IMR-90 (cell line): ENCODE data around the gene CNTLN. TPM values are rescaled to one million over a fixed set of nuclear protein-coding genes. Genes with fewer than 3 reads are reported as not detected.

Experiments used
- ATAC-seq: fragments of 200-7000 bp; cut with Tn5 transposase; 2 replicates; pipeline ENCODE4 v1.9.1; 2020; ENCODE audit warnings: low read depth, mild to moderate bottlenecking, moderate library complexity
- BruUV-seq: library from RNA; stranded (reverse); fragments of 400-500 nt; replicated peaks from 2 replicates; lab custom pipeline; 2021; lab: Mats Ljungman, UMichigan
- CTCF ChIA-PET: fragments of 300-600 bp; formaldehyde crosslinking; extraction: SDS; loops from one replicate; lab custom pipeline; 2021; ENCODE audit warnings: antibody characterized with exemption; lab: Yijun Ruan, JAX
- POLR2A ChIA-PET: fragments of 300-600 bp; sonication (Branson Sonifier 250); formaldehyde crosslinking; loops from one replicate; lab custom pipeline; 2022; ENCODE audit warnings: antibody characterized with exemption; ENCODE audit not compliant: unreplicated experiment; lab: Charles Lee
- DNase-seq: peaks from one replicate; pipeline ENCODE4 v3.0.0; 2013
- H2AFZ ChIP-seq: replicated peaks from 2 replicates; pipeline ENCODE3; 2013; ENCODE audit warnings: low read length, mild to moderate bottlenecking; ENCODE audit not compliant: poor library complexity
- H2AK5ac ChIP-seq: 2 replicates; pipeline ENCODE4 v1.6.1; 2013; ENCODE audit warnings: low read depth, low read length, inconsistent platforms
- H2AK9ac ChIP-seq: replicated peaks from 2 replicates; pipeline ENCODE3; 2013; ENCODE audit warnings: mild to moderate bottlenecking, low read depth, low read length, moderate library complexity; ENCODE audit not compliant: poor library complexity
- H2BK120ac ChIP-seq: 2 replicates; pipeline ENCODE4 v1.6.1; 2013; ENCODE audit warnings: low read depth, low read length, inconsistent platforms
- H2BK15ac ChIP-seq: 3 replicates; pipeline ENCODE4 v1.6.1; 2013; ENCODE audit warnings: low read depth, low read length, inconsistent platforms
- H2BK20ac ChIP-seq: 2 replicates; pipeline ENCODE4 v1.6.1; 2013; ENCODE audit warnings: low read depth, mild to moderate bottlenecking, inconsistent platforms, low read length, moderate library complexity
- H2BK5ac ChIP-seq: 2 replicates; pipeline ENCODE4 v1.6.1; 2013; ENCODE audit warnings: mild to moderate bottlenecking, low read depth, low read length, inconsistent platforms; ENCODE audit not compliant: poor library complexity, severe bottlenecking
- H3K14ac ChIP-seq: replicated peaks from 2 replicates; pipeline ENCODE4 v1.6.1; 2013; ENCODE audit warnings: low read depth, low read length, inconsistent platforms
- H3K18ac ChIP-seq: 2 replicates; pipeline ENCODE4 v1.6.1; 2013; ENCODE audit warnings: low read depth, low read length, control low read depth
- H3K23ac ChIP-seq: 2 replicates; pipeline ENCODE4 v1.6.1; 2013; ENCODE audit warnings: low read depth, low read length, inconsistent platforms
- H3K27ac ChIP-seq: 2 replicates; pipeline ENCODE4 v1.5.1; 2013; ENCODE audit warnings: mild to moderate bottlenecking, control low read depth, low read length; ENCODE audit not compliant: insufficient read depth
- H3K27me3 ChIP-seq: 2 replicates; pipeline ENCODE4 v1.6.1; 2013; ENCODE audit warnings: low read length; ENCODE audit not compliant: control insufficient read depth, insufficient read depth
- H3K36me3 ChIP-seq: 2 replicates; pipeline ENCODE4 v1.6.1; 2013; ENCODE audit warnings: low read length, mixed read lengths; ENCODE audit not compliant: control insufficient read depth, insufficient read depth
- H3K4ac ChIP-seq: 2 replicates; pipeline ENCODE4 v1.6.1; 2013; ENCODE audit warnings: low read depth, low read length, inconsistent platforms
- H3K4me1 ChIP-seq: 2 replicates; pipeline ENCODE4 v1.6.1; 2013; ENCODE audit warnings: low read length, mixed read lengths; ENCODE audit not compliant: control insufficient read depth, insufficient read depth
- H3K4me2 ChIP-seq: 2 replicates; pipeline ENCODE4 v1.6.1; 2013; ENCODE audit warnings: low read depth, mild to moderate bottlenecking, control low read depth, low read length, moderate library complexity
- H3K4me3 ChIP-seq: 2 replicates; pipeline ENCODE4 v1.5.1; 2013; ENCODE audit warnings: low read depth, mild to moderate bottlenecking, control low read depth, low read length, moderate library complexity; ENCODE audit not compliant: insufficient read depth
- H3K56ac ChIP-seq: 2 replicates; pipeline ENCODE4 v1.6.1; 2013; ENCODE audit warnings: low read length, inconsistent platforms; ENCODE audit not compliant: insufficient read depth; ENCODE audit errors: extremely low read depth
- H3K79me1 ChIP-seq, 2 experiments: 2 replicates each; pipeline ENCODE4 v1.6.1; 2013; ENCODE audit warnings: low read length in 2 of 2, inconsistent platforms in 1 of 2, low read depth in 1 of 2
- H3K9ac ChIP-seq: 2 replicates; pipeline ENCODE4 v1.6.1; 2013; ENCODE audit warnings: low read depth, low read length, control low read depth
- H3K9me1 ChIP-seq: 2 replicates; pipeline ENCODE4 v1.6.1; 2013; ENCODE audit warnings: low read length, inconsistent platforms; ENCODE audit not compliant: insufficient read depth
- H3K9me3 ChIP-seq: 2 replicates; pipeline ENCODE4 v1.6.1; 2013; ENCODE audit warnings: low read length; ENCODE audit not compliant: control insufficient read depth, insufficient read depth
- H4K20me1 ChIP-seq: 2 replicates; pipeline ENCODE4 v1.6.1; 2013; ENCODE audit warnings: low read length, inconsistent platforms; ENCODE audit not compliant: insufficient read depth
- H4K5ac ChIP-seq: 2 replicates; pipeline ENCODE4 v1.6.1; 2013; ENCODE audit warnings: mild to moderate bottlenecking, low read depth, low read length, control low read depth
- H4K8ac ChIP-seq, 2 experiments: 2 replicates each; pipeline ENCODE4 v1.6.1; 2013; ENCODE audit warnings: low read depth in 2 of 2, low read length in 2 of 2, control low read depth in 1 of 2, inconsistent platforms in 1 of 2
- H4K91ac ChIP-seq: 2 replicates; pipeline ENCODE4 v1.6.1; 2013; ENCODE audit warnings: low read depth, low read length, inconsistent platforms; ENCODE audit not compliant: insufficient read depth
- BHLHE40 ChIP-seq: fragments of 150-350 bp; IDR thresholded peaks from 2 replicates; pipeline ENCODE4 v1.6.1; 2016; ENCODE audit warnings: mild to moderate bottlenecking, low read depth, low read length
- CEBPB ChIP-seq: IDR thresholded peaks from 2 replicates; pipeline ENCODE4 v1.6.1; 2012; ENCODE audit warnings: low read depth, low read length, improper control_type of control experiment
- CHD1 ChIP-seq: IDR thresholded peaks from 2 replicates; pipeline ENCODE4 v1.6.1; 2012; ENCODE audit warnings: low read depth, low read length, improper control_type of control experiment
- FOS ChIP-seq: fragments of 150-350 bp; IDR thresholded peaks from 2 replicates; pipeline ENCODE4 v1.6.1; 2016; ENCODE audit warnings: low read depth, low read length
- MAFK ChIP-seq: IDR thresholded peaks from 2 replicates; pipeline ENCODE4 v1.6.1; 2012; ENCODE audit warnings: low read depth, low read length, improper control_type of control experiment
- MAZ ChIP-seq: IDR thresholded peaks from 2 replicates; pipeline ENCODE4 v1.6.1; 2012; ENCODE audit warnings: low read depth, mild to moderate bottlenecking, low read length, improper control_type of control experiment, moderate library complexity, borderline replicate concordance
- MXI1 ChIP-seq: IDR thresholded peaks from 2 replicates; pipeline ENCODE4 v1.6.1; 2012; ENCODE audit warnings: low read depth, mild to moderate bottlenecking, low read length, moderate library complexity, borderline replicate concordance
- NFE2L2 ChIP-seq: fragments of 150-350 bp; IDR thresholded peaks from 2 replicates; pipeline ENCODE4 v1.6.1; 2016; ENCODE audit warnings: low read depth, mild to moderate bottlenecking, low read length
- POLR2A ChIP-seq: IDR thresholded peaks from 2 replicates; pipeline ENCODE4 v1.6.1; 2012; ENCODE audit warnings: mild to moderate bottlenecking, low read depth, low read length
- RAD21 ChIP-seq: IDR thresholded peaks from 2 replicates; pipeline ENCODE4 v1.6.1; 2012; ENCODE audit warnings: low read length, improper control_type of control experiment
- RCOR1 ChIP-seq: IDR thresholded peaks from 2 replicates; pipeline ENCODE4 v1.6.1; 2012; ENCODE audit warnings: mild to moderate bottlenecking, low read length, improper control_type of control experiment; ENCODE audit not compliant: insufficient replicate concordance
- RFX5 ChIP-seq: IDR thresholded peaks from 2 replicates; pipeline ENCODE4 v1.8.0; 2012; ENCODE audit warnings: low read depth, mild to moderate bottlenecking, low read length, moderate library complexity
- SMC3 ChIP-seq: fragments of 150-350 bp; IDR thresholded peaks from 2 replicates; pipeline ENCODE4 v1.6.1; 2016; ENCODE audit warnings: low read depth, mild to moderate bottlenecking, antibody characterized with exemption, low read length, moderate library complexity
- dilution Hi-C: fragments of 300-500 bp; cut with HindIII; formaldehyde crosslinking; loops from one replicate; pipeline ENCODE4 v1.14.3; 2018; ENCODE audit warnings: low sequenced_read_pairs; ENCODE audit not compliant: unreplicated experiment
- in situ Hi-C: fragments of 300-500 bp; cut with MboI; formaldehyde crosslinking; loops from 3 replicates; pipeline ENCODE4 v1.14.3; 2019; ENCODE audit warnings: low sequenced_read_pairs, inconsistent platforms, mixed read lengths
- intact Hi-C: fragments of 100-400 bp; cut with micrococcal nuclease; formaldehyde crosslinking; loops from 2 replicates; pipeline ENCODE4 v1.10.0; 2022
- polyA plus RNA-seq, 3 experiments: library from polyadenylated mRNA; depleted of rRNA; stranded (reverse); fragments of >200 nt; gene quantifications; 2 replicates each; pipeline ENCODE4 v1.2.3, GENCODE V29; 2012; ENCODE audit warnings: low replicate concordance in 1 of 3
- total RNA-seq: library from RNA; depleted of rRNA; stranded (reverse); fragments of >200 nt; gene quantifications from 2 replicates; pipeline ENCODE4 v1.2.3, GENCODE V29; 2012
- TF ChIP-seq, protein P1 (sequence below): fragments of 150-350 bp; IDR thresholded peaks from 2 replicates; pipeline ENCODE4 v1.6.1; 2017; ENCODE audit warnings: mild to moderate bottlenecking, antibody characterized with exemption, low read length, low read depth
- TF ChIP-seq, protein P2 (sequence below): fragments of 150-350 bp; IDR thresholded peaks from 2 replicates; pipeline ENCODE4 v1.6.1; 2016; ENCODE audit warnings: low read depth, mild to moderate bottlenecking, low read length, moderate library complexity, borderline replicate concordance

The CNTLN gene
- total and polyA plus RNA-seq, 2 of the 4 experiments (the other 2 are of a cell fraction) = 3.8 to 5.9 TPM

DNA sequence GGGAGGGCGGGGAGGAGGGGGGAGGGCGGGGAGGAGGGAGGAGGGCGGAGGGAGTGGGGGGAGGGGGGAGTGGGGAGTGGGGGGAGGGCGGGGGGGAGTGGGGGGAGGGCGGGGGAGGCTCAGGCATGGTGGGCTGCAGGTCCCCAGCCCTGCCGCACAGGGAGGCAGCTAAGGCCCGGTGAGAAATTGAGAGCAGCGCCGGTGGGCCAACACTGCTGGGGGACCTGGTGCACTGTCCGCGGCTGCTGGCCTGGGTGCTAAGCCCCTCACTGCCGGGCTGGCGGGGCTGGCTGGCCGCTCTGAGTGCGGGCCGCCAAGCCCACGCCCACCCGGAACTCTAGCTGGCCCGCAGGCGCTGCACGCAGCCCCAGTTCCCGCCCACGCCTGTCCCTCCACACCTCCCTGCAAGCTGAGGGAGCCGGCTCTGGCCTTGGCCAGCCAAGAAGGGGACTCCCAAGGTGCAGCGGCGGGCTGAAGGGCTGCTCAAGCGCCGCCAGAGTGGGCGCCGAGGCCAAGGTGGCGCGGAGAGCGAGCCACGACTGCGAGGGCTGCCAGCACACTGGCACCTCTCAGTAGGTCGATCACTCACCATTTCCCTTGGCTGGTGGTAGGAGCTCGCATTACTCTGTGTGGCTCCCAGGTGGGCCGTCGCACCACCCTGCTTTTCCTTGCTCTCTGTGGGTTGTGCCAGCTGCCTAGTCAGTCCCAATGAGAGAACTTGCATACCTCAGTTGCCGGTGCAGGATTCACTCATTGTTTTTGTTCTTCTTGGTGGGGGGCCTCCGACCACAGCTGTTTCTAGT lies 160.2 kb downstream of the CNTLN start (continued):
- TF ChIP-seq RFX5 = no peak

- no peak overlapping the region for H3K4me3 ChIP-seq
- H3K9ac ChIP-seq = no peak overlapping the region
- H3K14ac ChIP-seq = no peak overlapping the region
- H2AK5ac ChIP-seq = no peak overlapping the region
- no peak overlapping the region for H2AK9ac ChIP-seq
- no peaks in the 10 kb centered on the region for H3K79me1 ChIP-seq
- intact Hi-C loops (no loop called here), dilution Hi-C loops (no loop called here), in situ Hi-C loops (no loop called here)
- no peak overlapping the region for H2AFZ ChIP-seq
- no peaks in the 10 kb centered on the region for H3K9me3 ChIP-seq
- no peaks in the 10 kb centered on the region for H3K9me1 ChIP-seq
- BruUV-seq = no TSS peak
- no peak overlapping the region for H3K27ac ChIP-seq
- H2BK20ac ChIP-seq = no peak overlapping the region
- no peak overlapping the region for H4K8ac ChIP-seq
- H3K4ac ChIP-seq = no peak overlapping the region
- no peak overlapping the region for H3K18ac ChIP-seq
- H4K91ac ChIP-seq = no peak overlapping the region
- no peak overlapping the region for H3K4me2 ChIP-seq
- no peaks in the 10 kb centered on the region for H3K36me3 ChIP-seq
- H3K23ac ChIP-seq = no peak overlapping the region
- POLR2A ChIA-PET = no interaction called here
- DNase-seq (no peak), ATAC-seq (no peak)
- no peaks in the 10 kb centered on the region for H3K27me3 ChIP-seq
- H2BK15ac ChIP-seq = no peak overlapping the region
- no peak overlapping the region for H3K56ac ChIP-seq
- CTCF ChIA-PET = interaction anchor here (0.6 kb wide), 1 partner anchor 266 kb away, joined by 5 read pairs; no protein-coding TSS in a partner anchor
- H2BK120ac ChIP-seq = no peak overlapping the region
- no peak overlapping the region for H4K5ac ChIP-seq
- H2BK5ac ChIP-seq = no peak overlapping the region
- H4K20me1 ChIP-seq = no peaks in the 10 kb centered on the region
- peaks cover 2% of the 10 kb centered on the region; the same call in 1 of the 2 replicates for H3K4me1 ChIP-seq
- TF ChIP-seq RAD21 = no peak
- no peak for TF ChIP-seq MAZ
- TF ChIP-seq NFE2L2 = no peak
- TF ChIP-seq, protein P1, sequence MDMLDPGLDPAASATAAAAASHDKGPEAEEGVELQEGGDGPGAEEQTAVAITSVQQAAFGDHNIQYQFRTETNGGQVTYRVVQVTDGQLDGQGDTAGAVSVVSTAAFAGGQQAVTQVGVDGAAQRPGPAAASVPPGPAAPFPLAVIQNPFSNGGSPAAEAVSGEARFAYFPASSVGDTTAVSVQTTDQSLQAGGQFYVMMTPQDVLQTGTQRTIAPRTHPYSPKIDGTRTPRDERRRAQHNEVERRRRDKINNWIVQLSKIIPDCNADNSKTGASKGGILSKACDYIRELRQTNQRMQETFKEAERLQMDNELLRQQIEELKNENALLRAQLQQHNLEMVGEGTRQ = no peak
- no peak for TF ChIP-seq CEBPB
- no peak for TF ChIP-seq RCOR1
- TF ChIP-seq RFX5 = no peak
- TF ChIP-seq BHLHE40 = no peak
- TF ChIP-seq CHD1 = no peak
- TF ChIP-seq MXI1 = no peak
- TF ChIP-seq SMC3 = no peak
- no peak for TF ChIP-seq MAFK
- no peak for TF ChIP-seq POLR2A
- TF ChIP-seq, protein P2, sequence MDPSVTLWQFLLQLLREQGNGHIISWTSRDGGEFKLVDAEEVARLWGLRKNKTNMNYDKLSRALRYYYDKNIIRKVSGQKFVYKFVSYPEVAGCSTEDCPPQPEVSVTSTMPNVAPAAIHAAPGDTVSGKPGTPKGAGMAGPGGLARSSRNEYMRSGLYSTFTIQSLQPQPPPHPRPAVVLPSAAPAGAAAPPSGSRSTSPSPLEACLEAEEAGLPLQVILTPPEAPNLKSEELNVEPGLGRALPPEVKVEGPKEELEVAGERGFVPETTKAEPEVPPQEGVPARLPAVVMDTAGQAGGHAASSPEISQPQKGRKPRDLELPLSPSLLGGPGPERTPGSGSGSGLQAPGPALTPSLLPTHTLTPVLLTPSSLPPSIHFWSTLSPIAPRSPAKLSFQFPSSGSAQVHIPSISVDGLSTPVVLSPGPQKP = no peak
- TF ChIP-seq FOS = no peak
Measured at GRCh38 chr9:17315341-17315740, 180.5 kb downstream of the CNTLN start.
